ENCODE data around the gene CXADR.

Gene CXADR

GRCh38 chr21:17539743-17540341, 27.0 kb downstream of the CXADR start:
- DNase-seq (ENCODE audit: low read depth in 2 of 2): no peak

- DNase-seq (ENCODE audit: low read depth in 2 of 2): no peak
Measured at GRCh38 chr21:17540530-17540929, 27.7 kb downstream of the CXADR start.

- DNase-seq (ENCODE audit: low read depth in 2 of 2): no peak
Measured at GRCh38 chr21:17542371-17543011, 29.6 kb downstream of the CXADR start.

- DNase-seq (ENCODE audit: low read depth in 2 of 2): no peak
Measured at GRCh38 chr21:17545007-17545406, 32.2 kb downstream of the CXADR start.

- no peak for DNase-seq (ENCODE audit: low read depth in 2 of 2)
Measured at GRCh38 chr21:17548262-17548661, 35.4 kb downstream of the CXADR start.

GRCh38 chr21:17550671-17551308, 37.9 kb downstream of the CXADR start:
- no peak for DNase-seq (ENCODE audit: low read depth in 2 of 2)

GRCh38 chr21:17552410-17552809, 39.6 kb downstream of the CXADR start:
- no peak for DNase-seq (ENCODE audit: low read depth in 2 of 2)

GRCh38 chr21:17554120-17554519, 41.3 kb downstream of the CXADR start:
- no peak for DNase-seq (ENCODE audit: low read depth in 2 of 2)

- DNase-seq (ENCODE audit: low read depth in 2 of 2): no peak
Measured at GRCh38 chr21:17554679-17555465, 42.0 kb downstream of the CXADR start.

- no peak for DNase-seq (ENCODE audit: low read depth in 2 of 2)
Measured at GRCh38 chr21:17560377-17561025, 47.7 kb downstream of the CXADR start.

GRCh38 chr21:17570786-17571185, 57.9 kb downstream of the CXADR start:
- DNase-seq (ENCODE audit: low read depth in 2 of 2): no peak

- DNase-seq (ENCODE audit: low read depth in 2 of 2): no peak
Measured at GRCh38 chr21:17572431-17572830, 59.6 kb downstream of the CXADR start.

- DNase-seq (ENCODE audit: low read depth in 2 of 2): no peak
Measured at GRCh38 chr21:17575076-17575475, 62.2 kb downstream of the CXADR start.

- no peak for DNase-seq (ENCODE audit: low read depth in 2 of 2)
Measured at GRCh38 chr21:17576080-17576835, 63.4 kb downstream of the CXADR start.

GRCh38 chr21:17577701-17578100, 64.9 kb downstream of the CXADR start:
- DNase-seq (ENCODE audit: low read depth in 2 of 2): no peak

GRCh38 chr21:17578162-17578561, 65.3 kb downstream of the CXADR start:
- no peak for DNase-seq (ENCODE audit: low read depth in 2 of 2)

- DNase-seq (ENCODE audit: low read depth in 2 of 2): no peak
Measured at GRCh38 chr21:17578876-17579275, 66.0 kb downstream of the CXADR start.

- DNase-seq (ENCODE audit: low read depth in 2 of 2): no peak
Measured at GRCh38 chr21:17580319-17580718, 67.5 kb downstream of the CXADR start.

- no peak for DNase-seq (ENCODE audit: low read depth in 2 of 2)
Measured at GRCh38 chr21:17583898-17584297, 71.1 kb downstream of the CXADR start.

- no peak for DNase-seq (ENCODE audit: low read depth in 2 of 2)
Measured at GRCh38 chr21:17585875-17586450, 73.1 kb downstream of the CXADR start.

GRCh38 chr21:17590430-17590829, 77.6 kb downstream of the CXADR start:
- no peak for DNase-seq (ENCODE audit: low read depth in 2 of 2)

Data from stimulated activated CD4-positive, alpha-beta T cell treated with anti-CD3 and anti-CD28 coated beads, Interleukin-15, amount 100 ng/mL, for 48 hours (primary cell).